Pancreas (tissue), 10 donors: ENCODE results near the gene ZNF512B. TPM values are rescaled to one million over a fixed set of nuclear protein-coding genes. Genes with fewer than 3 reads are reported as not detected.
A peak's percentile ranks its signal among the peaks of the same experiment; 100 is the strongest.
"Not testable (repeated sequence)": the region's sequence is repeated elsewhere in the genome, so short reads cannot be mapped to it uniquely, and the experiment has no call there.

Source experiments
- ATAC-seq, 4 donors: fragments of 200-7000 bp; cut with Tn5 transposase; one replicate each; pipeline versions ENCODE4 v1.8.0 to v1.9.1; 2020; ENCODE audit warnings: mild to moderate bottlenecking in 4 of 4, moderate library complexity in 4 of 4
- DNase-seq, 6 donors: peaks; one replicate each; pipeline ENCODE4 v3.0.0-alpha.2; 2020
- FAIRE-seq: peaks from 2 replicates; lab custom pipeline; 2012; peaks lifted over from hg19 to GRCh38; lab: Jason Lieb, UNC
- H3K27ac ChIP-seq, 4 donors: fragments of 200-600 bp; sonication (generic); 1 replicate in 3 of 4; 2 replicates in 1 of 4; pipeline versions ENCODE4 v1.5.0 to v1.8.0; 2020
- H3K27me3 ChIP-seq, 4 donors: fragments of 200-600 bp; one replicate each; pipeline ENCODE4 v1.8.0; 2021
- H3K36me3 ChIP-seq, 3 donors: fragments of 200-600 bp; sonication (generic) in 1 of 3; one replicate each; pipeline versions ENCODE4 v1.5.0 to v1.8.0; 2020 to 2021
- H3K4me1 ChIP-seq, 3 donors: fragments of 200-600 bp; one replicate each; pipeline ENCODE4 v1.8.0; 2021
- H3K4me3 ChIP-seq, 4 donors: fragments of 200-600 bp; sonication (generic) in 2 of 4; one replicate each; pipeline versions ENCODE4 v1.5.0 to v1.8.0; 2020 to 2021
- H3K9me3 ChIP-seq, 4 donors: fragments of 200-600 bp; one replicate each; pipeline ENCODE4 v1.8.0; 2021
- WGBS, 2 donors: extraction: QIAGEN DNeasy Blood & Tissue Kit; methylation state at CpG; one replicate each; pipeline ENCODE4 v1.1.7; 2013; 5-methylcytosine and 5-hydroxymethylcytosine counted together
- intact Hi-C, 3 donors: fragments of 100-400 bp; cut with DNase I; formaldehyde crosslinking; loops; one replicate each; pipeline versions ENCODE4 v1.11.1 to v1.14.2; 2022
- polyA plus RNA-seq, 2 donors: library from polyadenylated mRNA; stranded (reverse); fragments of 200-250 nt; gene quantifications; one replicate each; pipeline ENCODE4 v1.2.3, GENCODE V29; 2013
- total RNA-seq, 6 donors: library from RNA; stranded (reverse); fragmentation: NEBNext Ultra II Directional in 4 of 6; extraction: Animal tissue kit (Norgen Biotek cat#: 25700) in 4 of 6; gene quantifications; one replicate each; pipeline versions ENCODE4 v1.2.1 to v1.2.4, GENCODE V29; 2021 to 2023
- TF ChIP-seq, protein P1 (sequence below), 4 donors: fragments of 200-600 bp; sonication (generic) in 3 of 4; IDR thresholded peaks; one replicate each; pipeline versions ENCODE4 v1.5.0 to v1.8.0; 2021; ENCODE audit warnings: antibody characterized with exemption in 4 of 4
- donor health status: healthy with polysubstance abuse.
- donor health status: DM: no; HTN: no; CAD: no; lungs with moderate emphysema.
- donor health status: DM: no; HTN: no; CAD: no.
- donor health status: control.
- donor health status: control.
- donor health status: Bipolar disorder and iron deficiency.
- donor health status: DM: yes; HTN: yes; CAD: no.
- donor health status: DM: no; HTN: no; CAD: no.
- donor health status: DM: no; HTN: no; CAD: no.
- donor health status: DM: yes; HTN: yes; CAD: no.

The ZNF512B gene
- total and polyA plus RNA-seq, 8 donors: 8.5 to 22.0 (median 11.4) TPM

DNA sequence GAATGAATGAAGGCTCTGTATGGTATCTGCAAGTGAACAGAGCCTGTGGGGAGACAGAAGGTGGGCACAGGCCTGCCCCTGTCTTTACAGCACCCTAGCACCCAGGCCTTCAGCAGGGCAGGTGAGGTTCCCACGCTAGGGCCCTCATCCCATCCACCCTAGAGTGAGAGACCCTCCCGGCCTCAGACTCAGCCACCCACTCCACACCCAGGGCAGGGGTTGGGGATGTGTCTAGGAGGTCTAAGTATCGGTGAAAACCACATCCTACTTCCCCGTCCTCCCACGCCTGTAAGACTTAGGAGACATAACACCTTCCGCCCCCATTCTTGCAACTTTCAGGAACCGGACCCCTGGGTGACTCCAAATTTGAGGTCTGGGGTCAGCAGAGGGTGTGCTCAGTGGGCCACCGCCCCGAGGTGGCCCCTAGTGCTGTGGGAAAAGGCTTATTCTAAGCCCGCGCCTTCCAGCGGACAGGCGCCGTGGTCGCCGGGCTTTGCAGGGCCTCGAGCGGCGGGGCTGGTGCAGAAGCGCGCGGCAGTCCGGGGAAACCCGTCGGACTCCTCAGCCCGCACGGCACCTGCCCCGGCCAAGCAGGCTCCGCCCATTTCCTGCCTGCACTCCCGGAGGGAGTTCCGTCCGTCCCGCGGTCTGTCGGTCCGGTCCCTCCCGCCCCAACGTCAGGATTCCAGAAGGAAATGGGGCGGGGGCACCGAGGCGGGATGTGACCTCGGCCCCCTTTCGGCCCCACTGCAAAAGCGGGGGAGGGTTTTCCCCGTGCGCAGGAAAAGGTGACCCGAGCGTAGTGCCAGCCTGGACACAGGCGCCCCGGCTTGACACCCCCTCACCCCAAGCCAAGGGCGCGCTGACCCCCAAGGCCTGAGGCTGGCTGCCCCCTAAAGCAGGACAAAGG lies 8.8 kb upstream of the ZNF512B start:
- WGBS, 2 donors: 11% methylated on average over 47 to 52 of the region's 52 CpGs
- DNase-seq (peak; percentile 84 to 96 (median 88)), ATAC-seq (peak; percentile 47 to 66 (median 62)), FAIRE-seq (no peak)
- no peaks in the 10 kb centered on the region for H3K9me3 ChIP-seq
- H3K4me3 ChIP-seq: peak overlapping the region; percentile 44 to 96 (median 66)
- H3K27me3 ChIP-seq: no peaks in the 10 kb centered on the region
- peak overlapping the region; percentile 65 to 79 (median 73) for H3K27ac ChIP-seq
- intact Hi-C loops: loop anchor here in 1 of 3 donors (5.0 kb wide), 1 partner anchor 441 kb away; the partner anchor contains the start of gene PTK6
- TF ChIP-seq, protein P1, sequence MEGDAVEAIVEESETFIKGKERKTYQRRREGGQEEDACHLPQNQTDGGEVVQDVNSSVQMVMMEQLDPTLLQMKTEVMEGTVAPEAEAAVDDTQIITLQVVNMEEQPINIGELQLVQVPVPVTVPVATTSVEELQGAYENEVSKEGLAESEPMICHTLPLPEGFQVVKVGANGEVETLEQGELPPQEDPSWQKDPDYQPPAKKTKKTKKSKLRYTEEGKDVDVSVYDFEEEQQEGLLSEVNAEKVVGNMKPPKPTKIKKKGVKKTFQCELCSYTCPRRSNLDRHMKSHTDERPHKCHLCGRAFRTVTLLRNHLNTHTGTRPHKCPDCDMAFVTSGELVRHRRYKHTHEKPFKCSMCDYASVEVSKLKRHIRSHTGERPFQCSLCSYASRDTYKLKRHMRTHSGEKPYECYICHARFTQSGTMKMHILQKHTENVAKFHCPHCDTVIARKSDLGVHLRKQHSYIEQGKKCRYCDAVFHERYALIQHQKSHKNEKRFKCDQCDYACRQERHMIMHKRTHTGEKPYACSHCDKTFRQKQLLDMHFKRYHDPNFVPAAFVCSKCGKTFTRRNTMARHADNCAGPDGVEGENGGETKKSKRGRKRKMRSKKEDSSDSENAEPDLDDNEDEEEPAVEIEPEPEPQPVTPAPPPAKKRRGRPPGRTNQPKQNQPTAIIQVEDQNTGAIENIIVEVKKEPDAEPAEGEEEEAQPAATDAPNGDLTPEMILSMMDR (IDR thresholded peaks at IDR 0.05): no peak
- peaks cover 11 to 23% (median 11%) of the 10 kb centered on the region in 3 donors for H3K4me1 ChIP-seq
- no peaks in the 10 kb centered on the region for H3K36me3 ChIP-seq

DNA sequence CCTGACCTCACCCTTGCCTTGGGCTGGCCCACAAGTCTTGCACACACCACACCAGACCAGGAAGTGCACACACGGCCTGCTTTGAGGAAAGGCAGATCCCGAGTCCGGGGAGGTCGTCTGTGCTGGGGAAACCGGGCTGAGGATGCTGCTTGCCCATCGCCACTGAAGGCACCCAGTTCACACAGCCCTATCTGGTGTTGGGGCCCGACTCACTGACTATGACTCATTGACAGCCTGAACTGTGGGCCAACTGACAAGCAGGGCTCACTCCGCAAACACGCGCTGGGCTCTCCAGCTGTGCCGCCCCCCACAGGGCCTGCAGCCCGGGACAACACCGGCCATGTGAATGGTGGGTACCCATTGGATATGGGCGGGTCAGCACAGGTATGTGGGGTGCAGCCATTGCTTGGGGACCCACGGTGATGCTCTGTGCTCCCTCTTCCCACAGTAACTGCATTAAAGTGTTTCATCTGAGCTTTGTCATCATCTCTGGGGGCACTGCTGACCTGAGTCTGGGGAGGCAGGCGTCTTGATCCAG lies 8.1 kb upstream of the ZNF512B start:
- Histone ChIP-seq H3K4me1 (peaks cover 11 to 23% (median 11%) of the 10 kb centered on the region in 3 donors), H3K9me3 (no peaks in the 10 kb centered on the region), H3K27ac (no peak overlapping the region), H3K36me3 (no peaks in the 10 kb centered on the region), H3K27me3 (no peaks in the 10 kb centered on the region), H3K4me3 (no peak overlapping the region)
- no peak for FAIRE-seq
- intact Hi-C loops: loop anchor here in 1 of 3 donors (5.0 kb wide), 1 partner anchor 441 kb away; the partner anchor contains the start of gene PTK6
- DNase-seq: peak in 4 of 6 donors; percentile 24 to 72 (median 49)
- no peak for ATAC-seq
- TF ChIP-seq, protein P1 (IDR thresholded peaks at IDR 0.05): no peak
- WGBS, 2 donors: 76 to 79% methylated on average over 16 of the region's 16 CpGs

DNA sequence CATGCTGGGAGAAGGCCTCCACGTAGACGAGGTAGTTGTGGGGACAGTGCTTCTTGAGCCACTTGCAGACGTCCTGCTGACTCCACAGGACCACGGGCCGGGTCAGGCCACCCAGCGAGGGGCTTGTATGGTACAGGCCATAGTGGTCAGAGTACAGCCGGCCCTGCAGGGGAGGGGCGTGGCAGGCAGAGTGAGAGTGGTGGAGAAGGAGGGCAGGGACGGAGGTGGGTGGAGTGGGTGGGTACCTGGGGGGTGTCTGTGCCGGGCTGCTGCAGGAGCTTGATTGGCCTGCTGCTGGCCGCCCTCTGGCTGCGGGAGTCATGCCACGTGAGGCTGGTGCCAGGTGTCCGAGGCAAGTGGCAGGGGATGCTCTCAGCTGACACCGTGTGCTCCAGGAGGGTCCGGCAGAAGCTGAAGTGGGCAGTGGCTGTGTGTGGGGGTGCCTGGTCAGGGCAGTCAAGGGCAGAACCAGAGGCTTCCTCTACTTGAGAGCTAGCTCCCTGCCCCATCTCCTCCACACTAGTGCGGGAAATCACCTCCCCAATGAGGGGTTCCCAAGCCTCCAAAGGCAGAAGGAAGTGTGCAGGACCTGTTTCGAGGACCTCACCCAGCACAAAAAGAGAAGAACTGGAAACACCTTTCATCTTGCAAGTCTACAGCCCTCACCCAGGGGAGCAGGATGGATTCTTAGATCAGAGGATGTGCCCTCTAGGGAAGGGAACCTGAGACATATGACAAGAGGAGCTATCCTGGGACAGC lies 7.4 kb upstream of the ZNF512B start:
- peak in 3 of 6 donors; percentile 15 to 69 (median 47) for DNase-seq
- no peak for ATAC-seq
- intact Hi-C loops: loop anchor here in 1 of 3 donors (5.0 kb wide), 1 partner anchor 440 kb away; the partner anchor contains the start of gene PTK6
- no peaks in the 10 kb centered on the region for H3K9me3 ChIP-seq
- no peak overlapping the region for H3K27ac ChIP-seq
- H3K36me3 ChIP-seq: no peaks in the 10 kb centered on the region
- H3K4me3 ChIP-seq: no peak overlapping the region
- no peaks in the 10 kb centered on the region for H3K27me3 ChIP-seq
- H3K4me1 ChIP-seq: peaks cover 6 to 18% (median 11%) of the 10 kb centered on the region in 3 donors
- TF ChIP-seq, protein P1 (IDR thresholded peaks at IDR 0.05): no peak
- WGBS, 2 donors: 87 to 90% methylated on average over 17 to 18 of the region's 18 CpGs
- no peak for FAIRE-seq

GRCh38 chr20:63976511-63976910 lies 6.8 kb upstream of the ZNF512B start:
- 85 to 92% methylated on average over 7 of the region's 7 CpGs for WGBS, 2 donors

More at GRCh38 chr20:63976511-63976910, 6.8 kb upstream of the ZNF512B start:
- not testable (repeated sequence) for ATAC-seq, H3K36me3 ChIP-seq, H3K27ac ChIP-seq, H3K4me3 ChIP-seq, FAIRE-seq, H3K9me3 ChIP-seq, H3K27me3 ChIP-seq, DNase-seq
- peaks cover 0 to 12% (median 5%) of the 10 kb centered on the region in 3 donors for H3K4me1 ChIP-seq
- intact Hi-C loops: loop anchor here in 1 of 3 donors (5.0 kb wide), 1 partner anchor 439 kb away; the partner anchor contains the start of gene PTK6
